Inferior parietal cortex (tissue), 1 donor: ENCODE measurements around the gene CT47B1.
"Not testable (repeated sequence)": the region's sequence is repeated elsewhere in the genome, so short reads cannot be mapped to it uniquely, and the experiment has no call there.

Source experiments
- DNase-seq: peaks from one replicate; pipeline ENCODE4 v3.0.0-alpha.2; 2016; ENCODE audit errors: extremely low spot score

The CT47B1 gene

DNA sequence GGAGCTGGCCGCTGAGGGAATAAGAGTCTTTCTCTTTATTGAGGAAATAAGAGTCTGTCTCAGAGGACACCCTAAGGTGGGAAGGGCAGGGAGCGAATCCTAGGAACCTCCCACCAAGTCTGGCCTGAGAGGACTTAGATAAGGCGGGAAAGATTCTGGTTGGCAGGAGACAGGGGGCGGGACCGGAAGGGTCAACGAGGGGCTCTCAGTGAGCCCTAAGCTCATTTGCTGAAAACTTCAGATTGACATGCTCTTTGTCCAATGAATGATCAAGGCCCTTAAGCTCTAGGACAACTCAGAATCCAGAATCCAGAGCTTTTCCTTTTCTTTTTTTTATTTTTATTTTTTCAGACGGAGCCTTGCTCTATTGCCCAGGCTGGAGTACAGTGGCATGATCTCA is at the start of gene CT47B1:
Gene CT47B1 (minus strand): TSS at position 101 of the 400 bp plus-strand sequence. CDS start 196 bp downstream, outside the sequence.
- not testable (repeated sequence) for DNase-seq

DNA sequence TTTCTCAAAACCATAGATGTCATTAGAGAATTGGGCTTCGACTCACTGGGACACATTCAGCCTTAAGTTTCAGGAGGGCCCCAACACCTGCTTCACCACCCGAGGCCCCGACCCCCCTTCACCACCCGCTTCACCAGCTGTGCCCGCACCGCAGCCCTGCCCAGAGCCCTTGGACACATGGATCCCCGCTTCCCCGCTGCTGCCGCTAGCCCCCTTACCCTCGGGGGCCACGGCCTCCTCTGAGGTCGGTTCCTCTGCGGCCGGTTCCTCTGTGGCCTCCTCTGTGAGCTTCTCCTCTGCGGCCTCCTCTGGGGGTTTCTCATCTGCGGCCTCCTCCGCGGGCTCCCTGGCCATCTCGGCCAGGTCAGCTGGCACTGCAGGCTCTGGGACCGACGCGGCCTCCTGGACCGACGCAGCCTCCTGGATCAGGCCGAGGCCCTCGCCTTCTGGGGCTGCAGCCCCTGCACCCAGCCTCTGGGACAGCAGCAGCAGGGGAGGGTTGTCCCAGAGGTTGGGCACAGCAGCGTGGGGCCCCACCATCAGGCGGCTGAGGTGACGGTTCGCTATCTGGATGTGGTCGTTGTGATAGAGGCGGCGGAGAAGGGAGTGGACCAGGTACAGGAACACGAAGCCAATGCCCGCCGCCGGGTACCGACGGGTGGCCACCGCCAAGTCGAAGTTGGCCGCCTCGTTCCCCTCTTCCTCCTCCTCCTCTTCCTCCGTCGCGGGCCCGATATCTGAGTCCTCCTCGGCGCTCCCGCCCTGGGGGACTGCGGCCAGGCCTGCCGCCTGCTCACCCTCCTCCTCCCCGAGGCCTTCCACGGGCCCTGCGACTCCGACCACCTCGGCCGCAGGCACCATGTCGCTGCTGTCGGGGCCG is 748 bp downstream of the CT47B1 start:
- DNase-seq: no peak

DNA sequence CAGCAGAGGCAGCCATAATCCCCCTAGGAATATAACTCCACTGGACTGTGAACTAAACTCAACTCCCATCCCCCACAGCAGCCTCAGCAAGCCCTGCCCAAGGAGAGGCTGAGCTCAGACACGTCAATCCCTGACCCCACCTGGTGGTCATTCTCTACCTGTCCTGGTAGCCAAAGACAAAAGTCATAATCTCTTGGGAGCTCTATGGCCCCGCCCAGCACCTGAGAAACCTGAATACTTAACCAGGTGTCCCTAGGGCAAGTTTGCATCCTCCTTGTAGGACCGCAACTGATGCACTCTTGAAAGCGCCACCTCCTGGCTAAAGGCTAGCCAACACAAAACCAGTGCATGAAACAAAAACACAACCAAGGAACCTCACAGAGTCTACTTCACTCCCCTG is 18.4 kb downstream of the CT47B1 start:
- no peak for DNase-seq

DNA sequence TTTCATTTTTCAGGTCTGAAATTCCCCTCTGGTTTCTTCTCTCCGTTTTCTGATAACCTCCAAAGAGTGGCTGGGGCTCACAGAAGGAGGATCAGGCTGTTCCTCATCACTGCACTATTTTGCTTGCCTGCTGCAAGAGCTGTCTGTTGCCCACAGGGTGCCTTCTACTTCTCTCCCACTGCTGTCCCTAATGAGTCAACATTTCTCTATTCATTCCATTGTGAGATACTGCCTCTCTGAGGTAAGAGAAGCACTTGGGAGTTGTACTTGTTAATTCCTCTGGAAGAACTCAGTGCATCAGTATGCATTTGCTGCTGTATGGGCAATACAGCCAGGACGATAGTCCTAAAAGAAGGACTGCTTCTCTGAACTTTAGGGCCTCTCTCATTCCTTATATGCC is 34.8 kb downstream of the CT47B1 start:
- no peak for DNase-seq

DNA sequence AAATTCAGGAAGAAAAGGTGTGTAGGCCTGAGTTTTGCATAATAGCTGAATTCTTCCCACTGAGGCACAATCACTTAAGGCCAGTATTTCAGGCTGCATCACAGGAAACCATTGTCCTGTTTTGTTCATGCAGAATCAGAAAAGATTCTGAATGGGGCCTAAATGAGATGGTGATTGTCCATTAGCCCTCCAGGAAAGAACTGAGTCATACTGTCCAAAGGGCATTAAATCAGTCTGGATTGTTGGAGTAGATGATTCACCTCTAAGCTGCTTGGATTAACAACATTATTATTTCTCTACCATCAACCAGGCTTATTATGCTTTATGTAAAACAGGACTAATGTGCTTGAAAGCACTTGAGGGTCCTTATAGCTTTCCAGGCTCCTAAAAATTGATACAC is 36.2 kb downstream of the CT47B1 start:
- no peak for DNase-seq

DNA sequence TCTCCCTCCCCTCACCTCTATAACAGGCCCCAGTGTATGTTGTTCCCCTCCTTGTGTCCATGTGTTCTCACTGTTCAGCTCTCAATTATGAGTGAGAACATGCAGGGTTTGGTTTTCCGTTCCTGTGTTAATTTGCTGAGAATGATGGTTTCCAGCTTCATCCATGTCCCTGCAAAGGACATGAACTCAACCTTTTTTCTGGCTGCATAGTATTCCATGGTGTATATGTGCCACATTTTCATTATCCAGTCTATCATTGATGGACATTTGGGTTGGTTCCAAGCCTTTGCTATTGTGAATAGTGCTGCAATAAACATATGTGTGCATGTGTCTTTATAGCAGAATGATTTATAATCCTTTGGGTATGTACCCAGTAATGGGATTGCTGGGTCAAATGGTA is 48.5 kb downstream of the CT47B1 start:
- DNase-seq: not testable (repeated sequence)

DNA sequence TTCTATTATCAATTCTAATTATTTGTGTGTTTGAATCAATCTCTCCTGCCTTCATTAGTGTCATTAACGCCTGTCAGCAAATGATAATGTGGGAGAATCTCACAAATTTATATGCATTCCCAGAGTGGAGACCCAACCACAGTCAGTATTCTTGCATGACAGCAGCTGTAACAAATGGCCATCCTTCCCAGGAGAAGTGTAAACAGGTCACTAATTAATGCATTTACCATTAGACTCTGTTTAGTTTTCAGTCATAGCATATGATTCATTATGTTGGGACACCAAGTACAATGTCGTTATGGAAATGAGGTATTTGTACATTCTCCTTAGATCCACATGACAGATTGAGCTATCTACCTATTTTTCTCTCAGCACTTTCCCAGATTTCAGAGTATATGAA is 50.5 kb downstream of the CT47B1 start:
- no peak for DNase-seq

DNA sequence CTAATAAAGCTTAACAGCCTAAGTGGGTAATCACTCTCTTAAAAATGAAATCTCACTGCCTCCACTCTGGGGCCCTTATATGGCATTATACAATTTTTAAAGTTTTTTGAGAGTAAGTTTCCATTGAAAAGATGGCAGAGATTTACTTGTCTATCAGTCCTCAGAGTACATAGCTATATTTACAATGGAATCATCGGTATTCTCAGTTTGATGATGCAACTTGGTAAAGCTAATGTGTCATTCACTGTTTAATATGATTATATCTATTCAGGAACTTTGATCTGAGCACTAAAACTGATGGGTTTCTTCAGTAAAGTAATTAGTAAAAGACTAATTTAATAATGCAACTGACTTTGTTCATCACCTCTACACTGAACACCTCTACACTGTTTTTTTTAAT is 51.6 kb downstream of the CT47B1 start:
- no peak for DNase-seq

DNA sequence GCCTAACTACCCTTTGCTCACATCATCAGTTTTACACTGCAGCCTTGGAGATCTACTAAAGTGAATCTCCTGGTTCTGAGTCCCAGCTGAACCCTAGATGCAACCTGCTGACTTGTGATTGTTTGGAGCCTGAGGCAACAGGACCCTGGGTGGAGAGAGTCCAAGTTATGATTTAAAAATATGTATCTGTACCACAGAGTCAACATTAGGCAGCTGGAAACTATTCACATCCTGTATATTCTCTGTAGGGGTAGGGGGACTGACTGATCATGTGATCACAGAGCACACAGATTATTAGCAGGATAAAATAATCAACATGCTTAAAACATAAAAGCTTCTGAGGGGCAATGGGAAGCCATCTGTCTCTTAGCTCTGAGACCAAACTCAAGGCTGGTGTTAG is 52.1 kb downstream of the CT47B1 start:
- no peak for DNase-seq
